ENCODE measurements around the gene ATP1B1.
A peak's percentile ranks its signal among the peaks of the same experiment; 100 is the strongest.

The ATP1B1 gene

DNA sequence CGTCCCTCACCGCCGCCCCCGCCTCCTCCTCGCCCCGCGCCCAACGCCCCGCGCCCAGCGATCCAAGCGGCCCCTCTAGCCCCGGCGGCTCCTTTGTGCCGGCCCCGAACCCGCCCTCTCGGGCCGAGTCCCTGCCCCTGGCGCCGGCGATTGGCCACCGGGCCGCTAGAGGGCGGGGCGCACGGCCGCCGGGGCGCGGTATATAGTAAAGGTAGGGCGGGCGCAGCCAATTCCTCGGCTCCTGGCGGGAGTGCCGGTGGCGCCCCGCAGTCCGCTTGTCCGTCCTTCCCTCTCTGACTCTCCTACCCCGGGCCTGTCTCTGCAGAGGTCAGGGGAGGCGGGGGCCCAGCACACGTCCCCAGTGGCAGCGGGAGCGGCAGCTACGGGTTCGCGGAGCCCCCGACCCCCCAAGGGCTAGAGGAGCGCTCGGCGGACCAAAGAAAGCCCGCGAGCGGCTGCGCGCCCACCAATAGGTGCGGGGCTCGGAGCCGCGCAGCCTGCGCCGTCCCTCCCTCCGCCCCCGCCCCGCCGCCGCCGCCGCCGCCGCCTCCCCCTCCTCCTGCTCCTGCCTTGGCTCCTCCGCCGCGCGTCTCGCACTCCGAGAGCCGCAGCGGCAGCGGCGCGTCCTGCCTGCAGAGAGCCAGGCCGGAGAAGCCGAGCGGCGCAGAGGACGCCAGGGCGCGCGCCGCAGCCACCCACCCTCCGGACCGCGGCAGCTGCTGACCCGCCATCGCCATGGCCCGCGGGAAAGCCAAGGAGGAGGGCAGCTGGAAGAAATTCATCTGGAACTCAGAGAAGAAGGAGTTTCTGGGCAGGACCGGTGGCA lies at the start of gene ATP1B1:
ATP1B1 (plus strand) TSS at position 596 of the 826 bp plus-strand sequence; CDS start at position 736, 140 bp downstream.
- no peaks in the 10 kb centered on the region for H3K9me3 ChIP-seq (ENCODE audit: control insufficient read depth, insufficient read depth, low read depth, low read length)
- H3K4me3 ChIP-seq (ENCODE audit: low read depth, low read length), result peak within 1 kb of the TSS; percentile 90
- peak within 1 kb of the TSS; percentile 78; the same call in 1 of the 2 replicates for H3K27ac ChIP-seq (ENCODE audit: low read depth, low read length)
- peaks cover 60% of the 10 kb centered on the region for H3K4me1 ChIP-seq (ENCODE audit: control insufficient read depth, insufficient read depth, low read length)
- peaks cover 18% of the 10 kb centered on the region for H3K27me3 ChIP-seq (ENCODE audit: control insufficient read depth, insufficient read depth, low read length)
- 0 out of 2 replicates have a peak, but pooled peaks cover 2% of the 10 kb centered on the region for H3K36me3 ChIP-seq (ENCODE audit: control insufficient read depth, insufficient read depth, low read length)
- peak within 1 kb of the TSS; percentile 93 for H3K9ac ChIP-seq (ENCODE audit: low read length)

DNA sequence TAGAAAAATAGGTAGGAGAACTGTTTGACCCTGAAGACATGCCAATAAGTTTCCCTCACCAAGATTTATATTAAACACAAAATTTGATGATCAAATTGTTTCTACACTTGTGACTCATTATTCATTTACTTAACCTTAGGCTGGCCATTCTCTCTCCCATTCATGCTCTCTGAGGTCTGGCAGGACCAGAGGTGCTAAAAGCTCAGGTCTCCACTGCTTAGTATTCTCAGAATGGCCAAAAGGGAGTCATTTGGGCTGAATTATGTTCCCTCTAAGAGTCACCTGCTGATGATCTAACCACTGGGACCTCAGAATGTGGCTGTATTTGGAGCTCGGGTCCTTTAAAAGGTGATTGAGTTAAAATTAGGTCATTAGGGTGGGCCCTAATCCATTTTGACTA lies 47.1 kb upstream of the ATP1B1 start:
- H3K27me3 ChIP-seq (ENCODE audit: control insufficient read depth, insufficient read depth, low read length), result no peaks in the 10 kb centered on the region
- H3K4me3 ChIP-seq (ENCODE audit: low read depth, low read length), result no peak overlapping the region
- H3K4me1 ChIP-seq (ENCODE audit: control insufficient read depth, insufficient read depth, low read length), result no peaks in the 10 kb centered on the region
- H3K9ac ChIP-seq (ENCODE audit: low read length), result no peak overlapping the region
- no peaks in the 10 kb centered on the region for H3K36me3 ChIP-seq (ENCODE audit: control insufficient read depth, insufficient read depth, low read length)
- H3K9me3 ChIP-seq (ENCODE audit: control insufficient read depth, insufficient read depth, low read depth, low read length), result peaks cover 4% of the 10 kb centered on the region
- no peak overlapping the region for H3K27ac ChIP-seq (ENCODE audit: low read depth, low read length)

DNA sequence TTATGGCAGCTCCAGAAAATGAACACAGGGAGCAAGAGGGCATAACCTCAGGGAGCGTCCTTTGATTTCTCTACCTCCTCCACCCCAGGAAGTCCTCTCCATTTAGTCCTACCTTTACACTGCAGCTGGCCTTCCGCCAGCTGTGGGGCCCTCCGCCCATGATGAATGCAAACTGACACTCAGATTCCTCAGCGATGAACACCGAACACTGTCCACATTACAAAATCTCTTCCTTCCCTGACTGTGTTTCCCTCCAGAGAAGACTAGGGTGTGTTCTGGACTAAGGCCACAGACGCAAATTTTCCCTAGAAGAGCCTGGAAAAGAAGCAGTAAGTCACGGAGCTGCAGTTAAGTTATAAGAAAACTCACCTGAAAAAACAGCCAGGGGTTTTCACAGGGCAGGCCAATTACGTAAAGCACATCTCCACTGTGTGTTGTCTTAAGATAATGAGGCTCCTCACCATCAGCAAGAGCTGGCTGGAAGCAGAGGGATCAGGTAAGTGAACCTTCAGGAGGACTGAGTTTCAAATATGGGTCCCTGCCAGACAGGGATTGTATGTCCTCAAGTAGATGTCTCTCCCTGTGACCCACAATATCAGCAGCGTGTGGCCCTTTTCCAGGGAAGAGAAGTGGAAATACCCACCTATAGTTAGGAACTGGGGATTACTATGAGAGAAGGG lies 46.3 kb upstream of the ATP1B1 start:
- Histone ChIP-seq H3K4me3 (ENCODE audit: low read depth, low read length) (no peak overlapping the region), H3K27ac (ENCODE audit: low read depth, low read length) (no peak overlapping the region), H3K27me3 (ENCODE audit: control insufficient read depth, insufficient read depth, low read length) (no peaks in the 10 kb centered on the region), H3K4me1 (ENCODE audit: control insufficient read depth, insufficient read depth, low read length) (no peaks in the 10 kb centered on the region), H3K9me3 (ENCODE audit: control insufficient read depth, insufficient read depth, low read depth, low read length) (peaks cover 4% of the 10 kb centered on the region), H3K9ac (ENCODE audit: low read length) (no peak overlapping the region), H3K36me3 (ENCODE audit: control insufficient read depth, insufficient read depth, low read length) (no peaks in the 10 kb centered on the region)

DNA sequence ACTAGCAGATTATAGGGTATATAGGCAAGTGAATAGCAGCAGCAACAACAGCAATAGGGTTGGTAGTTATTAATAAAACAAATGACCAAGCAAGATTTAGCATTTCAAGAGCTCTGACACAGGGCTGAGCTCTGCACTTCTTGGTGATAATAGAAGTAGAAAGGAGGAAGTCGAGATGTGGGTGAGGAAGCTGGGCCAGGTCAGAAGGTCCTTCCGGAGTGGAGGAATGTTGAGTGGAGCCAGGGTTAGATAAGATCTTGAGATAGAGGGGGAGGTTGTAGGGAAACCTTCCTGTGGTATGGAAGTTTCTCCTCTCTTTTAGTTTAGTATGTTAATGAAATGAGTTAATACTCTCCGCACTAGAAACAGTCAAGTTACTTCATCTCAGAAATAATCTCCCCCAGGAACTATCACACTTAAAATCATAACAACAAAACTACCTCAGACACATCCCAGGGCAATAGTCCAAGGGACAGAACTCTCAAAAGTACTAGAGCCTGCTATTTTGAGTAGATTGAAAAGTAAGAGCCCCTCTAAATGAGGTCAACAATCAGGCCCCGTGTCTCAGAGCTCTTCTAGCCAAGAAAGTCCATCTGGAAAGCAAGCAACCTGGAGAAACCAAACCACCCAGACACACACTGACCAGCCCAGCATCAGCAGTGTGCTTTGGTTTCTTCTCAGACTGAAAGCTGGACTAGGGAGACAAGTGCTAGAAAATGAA lies 45.4 kb upstream of the ATP1B1 start:
- Histone ChIP-seq H3K4me1 (ENCODE audit: control insufficient read depth, insufficient read depth, low read length) (no peaks in the 10 kb centered on the region), H3K36me3 (ENCODE audit: control insufficient read depth, insufficient read depth, low read length) (no peaks in the 10 kb centered on the region), H3K9ac (ENCODE audit: low read length) (no peak overlapping the region), H3K4me3 (ENCODE audit: low read depth, low read length) (no peak overlapping the region), H3K9me3 (ENCODE audit: control insufficient read depth, insufficient read depth, low read depth, low read length) (peaks cover 4% of the 10 kb centered on the region), H3K27ac (ENCODE audit: low read depth, low read length) (no peak overlapping the region), H3K27me3 (ENCODE audit: control insufficient read depth, insufficient read depth, low read length) (no peaks in the 10 kb centered on the region)

DNA sequence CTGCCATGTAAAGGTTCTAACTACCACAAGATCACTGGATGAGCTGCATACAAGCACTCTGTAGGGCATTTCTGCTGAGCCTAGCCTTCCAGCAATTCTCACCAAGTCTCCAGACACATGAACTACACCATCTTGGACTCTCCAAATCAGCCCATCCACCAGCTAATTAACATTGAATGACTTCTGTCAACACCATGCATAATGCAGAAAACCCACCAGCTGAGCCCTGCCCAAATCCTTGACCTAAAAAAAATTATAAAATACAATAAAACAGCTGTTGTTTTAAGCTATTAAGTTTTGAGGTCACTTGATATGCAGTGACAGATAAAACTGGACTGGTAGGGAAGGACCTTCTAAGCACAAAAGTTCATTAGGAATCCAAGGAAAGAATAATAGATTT lies 44.3 kb upstream of the ATP1B1 start:
- H3K27me3 ChIP-seq (ENCODE audit: control insufficient read depth, insufficient read depth, low read length), result no peaks in the 10 kb centered on the region
- no peak overlapping the region for H3K4me3 ChIP-seq (ENCODE audit: low read depth, low read length)
- H3K9ac ChIP-seq (ENCODE audit: low read length), result no peak overlapping the region
- no peaks in the 10 kb centered on the region for H3K36me3 ChIP-seq (ENCODE audit: control insufficient read depth, insufficient read depth, low read length)
- peaks cover 5% of the 10 kb centered on the region for H3K9me3 ChIP-seq (ENCODE audit: control insufficient read depth, insufficient read depth, low read depth, low read length)
- no peak overlapping the region for H3K27ac ChIP-seq (ENCODE audit: low read depth, low read length)
- H3K4me1 ChIP-seq (ENCODE audit: control insufficient read depth, insufficient read depth, low read length), result no peaks in the 10 kb centered on the region

DNA sequence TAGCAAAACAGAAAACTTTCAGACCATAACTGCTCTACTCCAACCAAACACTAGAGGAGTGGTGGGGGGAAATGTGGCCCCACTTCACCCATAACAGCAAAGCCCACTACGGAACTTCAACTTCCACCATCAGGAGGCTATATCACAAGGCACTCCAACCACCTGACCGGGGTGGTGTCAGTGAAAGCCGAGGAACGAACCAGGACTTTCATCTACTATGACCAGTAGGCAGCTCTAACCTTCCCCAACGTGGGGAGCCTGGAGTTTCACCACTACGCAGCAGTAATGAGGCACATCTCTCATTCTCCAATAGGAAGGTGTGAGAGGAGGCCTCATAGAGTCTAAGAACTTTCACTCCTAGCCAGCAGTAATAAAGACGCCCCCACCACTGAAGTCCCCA lies 42.4 kb upstream of the ATP1B1 start:
- no peak overlapping the region for H3K9ac ChIP-seq (ENCODE audit: low read length)
- no peaks in the 10 kb centered on the region for H3K4me1 ChIP-seq (ENCODE audit: control insufficient read depth, insufficient read depth, low read length)
- no peaks in the 10 kb centered on the region for H3K36me3 ChIP-seq (ENCODE audit: control insufficient read depth, insufficient read depth, low read length)
- H3K4me3 ChIP-seq (ENCODE audit: low read depth, low read length), result no peak overlapping the region
- no peak overlapping the region for H3K27ac ChIP-seq (ENCODE audit: low read depth, low read length)
- no peaks in the 10 kb centered on the region for H3K27me3 ChIP-seq (ENCODE audit: control insufficient read depth, insufficient read depth, low read length)
- H3K9me3 ChIP-seq (ENCODE audit: control insufficient read depth, insufficient read depth, low read depth, low read length), result peaks cover 11% of the 10 kb centered on the region

DNA sequence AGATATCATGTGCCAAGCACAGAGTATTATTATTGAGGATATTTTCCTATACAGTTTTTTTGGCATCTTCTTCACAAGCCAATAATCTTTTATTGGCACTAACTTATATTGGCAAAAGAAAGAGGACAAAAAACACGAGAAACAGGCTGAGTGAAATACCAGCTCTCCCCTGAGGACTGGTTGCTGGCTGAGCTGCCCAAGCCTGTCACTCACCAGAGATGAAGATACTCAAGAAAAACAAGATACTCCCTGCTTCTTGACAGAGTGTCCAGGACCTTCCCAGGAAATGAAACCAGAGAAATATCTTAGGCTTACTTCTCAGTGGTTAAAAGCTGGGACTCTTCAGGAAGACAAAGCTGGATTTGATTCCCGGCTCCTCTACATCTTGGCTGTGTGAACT lies 35.9 kb upstream of the ATP1B1 start:
- H3K27me3 ChIP-seq (ENCODE audit: control insufficient read depth, insufficient read depth, low read length), result no peaks in the 10 kb centered on the region
- H3K36me3 ChIP-seq (ENCODE audit: control insufficient read depth, insufficient read depth, low read length), result no peaks in the 10 kb centered on the region
- 0 out of 2 replicates have a peak, but pooled peaks cover 7% of the 10 kb centered on the region for H3K9me3 ChIP-seq (ENCODE audit: control insufficient read depth, insufficient read depth, low read depth, low read length)
- no peak overlapping the region for H3K27ac ChIP-seq (ENCODE audit: low read depth, low read length)
- no peak overlapping the region for H3K4me3 ChIP-seq (ENCODE audit: low read depth, low read length)
- no peaks in the 10 kb centered on the region for H3K4me1 ChIP-seq (ENCODE audit: control insufficient read depth, insufficient read depth, low read length)
- H3K9ac ChIP-seq (ENCODE audit: low read length), result no peak overlapping the region

DNA sequence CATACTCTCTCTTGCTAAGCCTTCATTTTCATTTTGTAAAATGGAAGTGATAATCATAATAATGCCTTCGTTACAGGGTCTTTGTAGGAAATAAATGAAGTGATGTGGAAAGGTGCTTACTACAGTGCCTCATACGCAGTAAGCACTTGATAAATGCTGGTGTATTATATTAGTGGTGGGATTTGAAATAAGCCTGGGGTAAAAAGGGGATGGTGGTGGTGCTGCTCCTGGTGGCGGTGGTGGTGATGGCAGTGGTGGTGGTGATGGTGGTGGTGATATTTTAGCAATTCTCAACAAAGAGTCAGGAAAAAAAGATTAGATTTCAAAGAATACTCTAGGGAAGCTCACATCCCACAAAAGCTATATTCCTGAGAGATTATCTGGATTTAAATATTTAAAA lies 35.5 kb upstream of the ATP1B1 start:
- no peak overlapping the region for H3K4me3 ChIP-seq (ENCODE audit: low read depth, low read length)
- 0 out of 2 replicates have a peak, but pooled peaks cover 7% of the 10 kb centered on the region for H3K9me3 ChIP-seq (ENCODE audit: control insufficient read depth, insufficient read depth, low read depth, low read length)
- no peaks in the 10 kb centered on the region for H3K27me3 ChIP-seq (ENCODE audit: control insufficient read depth, insufficient read depth, low read length)
- no peak overlapping the region for H3K9ac ChIP-seq (ENCODE audit: low read length)
- H3K4me1 ChIP-seq (ENCODE audit: control insufficient read depth, insufficient read depth, low read length), result no peaks in the 10 kb centered on the region
- no peaks in the 10 kb centered on the region for H3K36me3 ChIP-seq (ENCODE audit: control insufficient read depth, insufficient read depth, low read length)
- H3K27ac ChIP-seq (ENCODE audit: low read depth, low read length), result no peak overlapping the region

DNA sequence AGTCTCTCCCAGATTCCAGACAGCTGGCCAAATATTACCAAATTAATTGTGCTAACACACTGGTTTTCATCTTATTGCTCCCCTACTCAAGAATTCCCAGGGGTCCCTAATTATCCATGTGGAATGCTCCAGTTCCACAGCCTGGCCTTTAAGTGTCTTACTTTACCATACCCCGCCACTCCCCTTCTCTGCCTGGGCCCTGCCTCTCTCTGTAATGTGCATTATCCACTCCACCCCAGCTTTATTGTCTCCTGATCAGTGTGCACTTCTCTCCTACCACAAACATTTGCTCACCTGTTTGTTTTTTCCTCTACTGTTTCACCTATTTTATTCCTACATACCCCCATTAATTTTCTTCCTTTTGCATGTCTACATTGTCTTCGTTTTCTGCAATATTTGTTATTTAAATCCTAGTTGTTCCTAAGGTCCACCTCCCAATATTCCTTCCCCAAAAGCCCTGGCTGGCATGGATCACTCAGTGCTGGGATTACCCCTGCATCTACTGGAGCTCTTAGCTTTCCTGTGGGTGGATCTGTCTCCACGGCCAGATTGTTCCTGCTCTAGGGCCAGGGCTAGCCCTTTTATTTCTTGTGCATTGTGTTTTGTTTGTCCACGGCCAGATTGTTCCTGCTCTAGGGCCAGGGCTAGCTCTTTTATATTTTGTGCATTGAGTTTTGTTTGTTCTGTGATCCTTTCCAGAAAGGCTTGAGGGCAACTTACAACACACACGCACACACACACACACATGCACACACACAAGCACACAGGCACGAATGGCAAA lies 33.4 kb upstream of the ATP1B1 start:
- no peaks in the 10 kb centered on the region for H3K36me3 ChIP-seq (ENCODE audit: control insufficient read depth, insufficient read depth, low read length)
- 0 out of 2 replicates have a peak, but pooled peaks cover 3% of the 10 kb centered on the region for H3K9me3 ChIP-seq (ENCODE audit: control insufficient read depth, insufficient read depth, low read depth, low read length)
- H3K4me3 ChIP-seq (ENCODE audit: low read depth, low read length), result no peak overlapping the region
- 0 out of 2 replicates have a peak, but pooled peaks cover 2% of the 10 kb centered on the region for H3K4me1 ChIP-seq (ENCODE audit: control insufficient read depth, insufficient read depth, low read length)
- H3K27me3 ChIP-seq (ENCODE audit: control insufficient read depth, insufficient read depth, low read length), result no peaks in the 10 kb centered on the region
- no peak overlapping the region for H3K9ac ChIP-seq (ENCODE audit: low read length)
- no peak overlapping the region for H3K27ac ChIP-seq (ENCODE audit: low read depth, low read length)

DNA sequence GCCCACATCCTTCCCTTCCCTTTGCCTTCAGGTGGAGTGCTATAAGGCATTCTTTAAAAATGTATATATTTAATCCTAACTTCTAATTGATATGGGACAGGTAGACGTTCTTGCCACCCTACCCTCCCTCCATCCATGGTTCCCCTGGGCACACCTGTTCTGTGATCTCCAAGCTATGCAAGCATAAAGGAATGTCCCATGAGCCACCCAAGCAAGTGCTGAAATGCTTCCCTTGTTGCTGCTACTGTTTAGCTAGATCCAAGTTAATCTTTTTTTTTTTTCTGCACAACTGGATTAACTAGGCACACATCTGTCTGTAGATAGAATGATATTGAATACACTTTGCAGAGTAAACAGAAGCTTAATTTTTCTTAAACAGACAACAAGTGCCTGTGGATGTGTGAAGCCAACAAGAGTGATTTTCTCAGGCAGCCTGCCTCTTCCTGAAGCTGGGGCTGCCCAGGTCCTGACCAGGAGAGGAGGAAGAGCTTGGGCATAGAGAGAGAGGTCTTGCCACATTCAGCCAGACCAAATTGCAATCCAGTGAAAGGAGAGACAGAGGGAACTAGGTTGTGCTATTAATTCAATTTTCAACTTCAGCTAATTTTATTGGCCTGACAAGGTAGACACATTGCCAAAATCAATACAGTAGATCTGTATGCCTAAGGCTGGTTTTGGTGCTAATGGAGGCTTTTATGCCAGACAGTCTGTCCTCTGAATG lies 28.2 kb upstream of the ATP1B1 start:
- H3K9ac ChIP-seq (ENCODE audit: low read length), result no peak overlapping the region
- H3K4me3 ChIP-seq (ENCODE audit: low read depth, low read length), result no peak overlapping the region
- no peaks in the 10 kb centered on the region for H3K9me3 ChIP-seq (ENCODE audit: control insufficient read depth, insufficient read depth, low read depth, low read length)
- no peaks in the 10 kb centered on the region for H3K27me3 ChIP-seq (ENCODE audit: control insufficient read depth, insufficient read depth, low read length)
- H3K36me3 ChIP-seq (ENCODE audit: control insufficient read depth, insufficient read depth, low read length), result no peaks in the 10 kb centered on the region
- H3K27ac ChIP-seq (ENCODE audit: low read depth, low read length), result no peak overlapping the region
- 0 out of 2 replicates have a peak, but pooled peaks cover 2% of the 10 kb centered on the region for H3K4me1 ChIP-seq (ENCODE audit: control insufficient read depth, insufficient read depth, low read length)

All from HUES6 (cell line).